ENCODE measurements around the gene PRAMEF4. TPM values are rescaled to one million over a fixed set of nuclear protein-coding genes. Genes with fewer than 3 reads are reported as not detected.
A peak's percentile ranks its signal among the peaks of the same experiment; 100 is the strongest.
"Not testable (repeated sequence)": the region's sequence is repeated elsewhere in the genome, so short reads cannot be mapped to it uniquely, and the experiment has no call there.

The PRAMEF4 gene
- not detected in 2 replicates for total RNA-seq (2014; rRNA removed; shearing (Covaris generic))

GRCh38 chr1:12886101-12886500, at the start of gene PRAMEF4:
Gene PRAMEF4 (minus strand): TSS chr1:12886201. CDS start chr1:12883394, 2,807 bp downstream.
- DNase-seq (ENCODE audit: low spot score); in situ Hi-C loops (cut with HindIII; ENCODE audit: low sequenced_read_pairs): not testable (repeated sequence)

GRCh38 chr1:12924368-12924767, 38.4 kb upstream of the PRAMEF4 start:
- DNase-seq (ENCODE audit: low spot score); in situ Hi-C loops (cut with HindIII; ENCODE audit: low sequenced_read_pairs): not testable (repeated sequence)

- in situ Hi-C loops (cut with HindIII; ENCODE audit: low sequenced_read_pairs) = not testable (repeated sequence)
- DNase-seq (ENCODE audit: low spot score) = peak; percentile 4
These were observed 35.7 kb upstream of the PRAMEF4 start for GRCh38 chr1:12921749-12922148.

GRCh38 chr1:12916310-12916709, 30.3 kb upstream of the PRAMEF4 start, which contains the start of gene PRAMEF7:
Gene PRAMEF7 (plus strand): TSS chr1:12916610. CDS start chr1:12917693, 1,083 bp downstream.
- in situ Hi-C loops (cut with HindIII; ENCODE audit: low sequenced_read_pairs); DNase-seq (ENCODE audit: low spot score): not testable (repeated sequence)

GRCh38 chr1:12903793-12904572, 18.0 kb upstream of the PRAMEF4 start:
- DNase-seq (ENCODE audit: low spot score); in situ Hi-C loops (cut with HindIII; ENCODE audit: low sequenced_read_pairs): not testable (repeated sequence)

GRCh38 chr1:12899186-12899585, 13.2 kb upstream of the PRAMEF4 start:
- in situ Hi-C loops (cut with HindIII; ENCODE audit: low sequenced_read_pairs); DNase-seq (ENCODE audit: low spot score): not testable (repeated sequence)

- DNase-seq (ENCODE audit: low spot score); in situ Hi-C loops (cut with HindIII; ENCODE audit: low sequenced_read_pairs): not testable (repeated sequence)
These were observed 12.2 kb upstream of the PRAMEF4 start, which contains the start of gene PRAMEF10 for GRCh38 chr1:12898170-12898569. Gene PRAMEF10 (minus strand): TSS chr1:12898270. CDS start chr1:12895847, 2,423 bp downstream.

GRCh38 chr1:12878453-12878852, 7.5 kb downstream of the PRAMEF4 start:
- in situ Hi-C loops (cut with HindIII; ENCODE audit: low sequenced_read_pairs); DNase-seq (ENCODE audit: low spot score): not testable (repeated sequence)

GRCh38 chr1:12863131-12863880, 22.7 kb downstream of the PRAMEF4 start:
- DNase-seq (ENCODE audit: low spot score); in situ Hi-C loops (cut with HindIII; ENCODE audit: low sequenced_read_pairs): not testable (repeated sequence)

GRCh38 chr1:12856786-12857185, 29.2 kb downstream of the PRAMEF4 start, which contains the start of gene PRAMEF2:
Gene PRAMEF2 (plus strand): TSS chr1:12857086. CDS start chr1:12859010, 1,924 bp downstream.
- DNase-seq (ENCODE audit: low spot score); in situ Hi-C loops (cut with HindIII; ENCODE audit: low sequenced_read_pairs): not testable (repeated sequence)

- no peak for DNase-seq (ENCODE audit: low spot score)
- in situ Hi-C loops (cut with HindIII; ENCODE audit: low sequenced_read_pairs) = no loop called here
These were observed 34.2 kb downstream of the PRAMEF4 start for GRCh38 chr1:12851779-12852178.

GRCh38 chr1:12848620-12849019, 37.4 kb downstream of the PRAMEF4 start, which contains the start of gene HNRNPCL1:
Gene HNRNPCL1 (minus strand): TSS chr1:12848720. CDS start chr1:12848289, 431 bp downstream.
- in situ Hi-C loops (cut with HindIII; ENCODE audit: low sequenced_read_pairs) = not testable (repeated sequence)

GRCh38 chr1:12833251-12833650, 52.8 kb downstream of the PRAMEF4 start:
- in situ Hi-C loops (cut with HindIII; ENCODE audit: low sequenced_read_pairs) = not testable (repeated sequence)

More at GRCh38 chr1:12848620-12849019, 37.4 kb downstream of the PRAMEF4 start, which contains the start of gene HNRNPCL1:
- not testable (repeated sequence) for DNase-seq (ENCODE audit: low spot score)

GRCh38 chr1:12831310-12831709, 54.7 kb downstream of the PRAMEF4 start, which contains the start of gene PRAMEF11:
Gene PRAMEF11 (minus strand): TSS chr1:12831410. CDS start chr1:12828789, 2,621 bp downstream.
- in situ Hi-C loops (cut with HindIII; ENCODE audit: low sequenced_read_pairs); DNase-seq (ENCODE audit: low spot score): not testable (repeated sequence)

More at GRCh38 chr1:12833251-12833650, 52.8 kb downstream of the PRAMEF4 start:
- DNase-seq (ENCODE audit: low spot score) = not testable (repeated sequence)

Other genes with a start within 250 kb of the PRAMEF4 start
- not detected in 2 replicates for gene AADACL4, start 242.1 kb downstream of the PRAMEF4 start, total RNA-seq (2014; rRNA removed; shearing (Covaris generic))
- not detected in 2 replicates for gene AADACL3, start 170.1 kb downstream of the PRAMEF4 start, total RNA-seq (2014; rRNA removed; shearing (Covaris generic))
- gene CFAP107, start 140.0 kb downstream of the PRAMEF4 start, total RNA-seq (2014; rRNA removed; shearing (Covaris generic)) = not detected in 2 replicates
- 2.6 TPM in 1 of 2 replicates, not detected in the other for gene PRAMEF12, start 112.5 kb downstream of the PRAMEF4 start, total RNA-seq (2014; rRNA removed; shearing (Covaris generic))
- 0.24 TPM in 1 of 2 replicates, not detected in the other for gene PRAMEF1, start 94.8 kb downstream of the PRAMEF4 start, total RNA-seq (2014; rRNA removed; shearing (Covaris generic))
- not detected in 2 replicates for gene PRAMEF11, start 54.8 kb downstream of the PRAMEF4 start, total RNA-seq (2014; rRNA removed; shearing (Covaris generic))
- gene HNRNPCL1, start 37.5 kb downstream of the PRAMEF4 start, total RNA-seq (2014; rRNA removed; shearing (Covaris generic)) = not detected in 2 replicates
- gene PRAMEF2, start 29.1 kb downstream of the PRAMEF4 start, total RNA-seq (2014; rRNA removed; shearing (Covaris generic)) = not detected in 2 replicates
- not detected in 2 replicates for gene PRAMEF10, start 12.1 kb upstream of the PRAMEF4 start, total RNA-seq (2014; rRNA removed; shearing (Covaris generic))
- not detected in 2 replicates for gene PRAMEF7, start 30.4 kb upstream of the PRAMEF4 start, total RNA-seq (2014; rRNA removed; shearing (Covaris generic))
- gene PRAMEF6, start 61.4 kb upstream of the PRAMEF4 start, total RNA-seq (2014; rRNA removed; shearing (Covaris generic)) = 0.34 TPM in 1 of 2 replicates, not detected in the other
- not detected in 2 replicates for gene PRAMEF27, start 170.4 kb upstream of the PRAMEF4 start, total RNA-seq (2014; rRNA removed; shearing (Covaris generic))
- gene HNRNPCL3, start 174.6 kb upstream of the PRAMEF4 start, total RNA-seq (2014; rRNA removed; shearing (Covaris generic)) = not detected in 2 replicates
- not detected in 2 replicates for gene PRAMEF25, start 184.6 kb upstream of the PRAMEF4 start, total RNA-seq (2014; rRNA removed; shearing (Covaris generic))
- not detected in 2 replicates for gene HNRNPCL2, start 230.7 kb upstream of the PRAMEF4 start, total RNA-seq (2014; rRNA removed; shearing (Covaris generic))

All from G401 (cell line).